ENCODE measurements around the gene GLIS1. TPM values are rescaled to one million over a fixed set of nuclear protein-coding genes. Genes with fewer than 3 reads are reported as not detected.

GLIS1 gene
- total RNA-seq, 2 experiments from 2014 or later: not detected

- H3K4me1 Mint-ChIP-seq: peaks cover 5% of the 10 kb centered on the region
- CTCF ChIA-PET: no interaction called here
- H3K4me3 Mint-ChIP-seq: no peak overlapping the region
- POLR2A ChIA-PET: no interaction called here
- H3K9me3 Mint-ChIP-seq: no peaks in the 10 kb centered on the region
- DNase-seq: no peak
- no peaks in the 10 kb centered on the region for H3K36me3 Mint-ChIP-seq (ENCODE audit: low read depth)
- H3K27me3 Mint-ChIP-seq: no peaks in the 10 kb centered on the region
- no peak overlapping the region for H3K27ac Mint-ChIP-seq
Measured at GRCh38 chr1:53500204-53501064, 238.5 kb downstream of the GLIS1 start.

GRCh38 chr1:53499257-53500203 is 239.4 kb downstream of the GLIS1 start:
- POLR2A ChIA-PET: no interaction called here
- Mint-ChIP-seq H3K4me3 (no peak overlapping the region), H3K27me3 (no peaks in the 10 kb centered on the region), H3K9me3 (no peaks in the 10 kb centered on the region), H3K27ac (no peak overlapping the region), H3K36me3 (ENCODE audit: low read depth) (no peaks in the 10 kb centered on the region), H3K4me1 (peaks cover 5% of the 10 kb centered on the region)
- CTCF ChIA-PET: interaction anchor here (0.6 kb wide), 1 partner anchor 351 kb away, joined by 4 read pairs; no protein-coding TSS in a partner anchor
- no peak for DNase-seq

DNA sequence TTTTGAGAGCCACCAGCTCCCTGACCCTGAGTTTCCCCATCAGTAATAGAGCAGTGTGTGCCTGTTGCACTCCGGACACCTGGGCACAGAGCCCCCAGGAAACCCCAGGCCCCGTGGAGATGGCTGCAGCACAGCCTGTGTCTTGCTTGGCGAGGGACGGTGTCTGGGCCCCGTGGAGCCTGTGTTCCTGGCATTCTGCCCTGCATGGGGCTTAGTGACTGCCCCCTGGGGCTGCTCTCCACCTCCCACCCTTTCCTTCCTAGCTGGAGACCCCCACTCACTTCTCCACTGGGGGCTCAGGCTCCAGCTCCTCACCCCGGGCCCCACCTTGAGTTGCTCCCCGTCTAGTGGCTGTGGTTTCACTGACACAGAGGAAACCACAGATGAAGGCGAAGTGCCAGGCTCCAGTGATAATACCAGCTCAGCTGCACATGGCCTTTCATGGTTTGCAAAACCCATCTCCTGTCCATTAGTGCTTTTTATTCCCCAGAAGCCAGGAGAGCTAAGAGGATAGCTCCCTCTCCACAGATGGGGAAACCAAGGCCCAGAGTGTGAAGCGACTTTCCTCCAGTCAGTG is 240.3 kb downstream of the GLIS1 start:
- H3K4me3 Mint-ChIP-seq: no peak overlapping the region
- H3K27ac Mint-ChIP-seq: no peak overlapping the region
- no peak for DNase-seq
- H3K27me3 Mint-ChIP-seq: peaks cover 5% of the 10 kb centered on the region
- peaks cover 5% of the 10 kb centered on the region for H3K4me1 Mint-ChIP-seq
- POLR2A ChIA-PET: interaction anchor here (0.5 kb wide), 1 partner anchor 361 kb away, joined by 6 read pairs; no protein-coding TSS in a partner anchor
- CTCF ChIA-PET: interaction anchor here (0.6 kb wide), 1 partner anchor 352 kb away, joined by 4 read pairs; no protein-coding TSS in a partner anchor
- no peaks in the 10 kb centered on the region for H3K9me3 Mint-ChIP-seq
- no peaks in the 10 kb centered on the region for H3K36me3 Mint-ChIP-seq (ENCODE audit: low read depth)

- peaks cover 5% of the 10 kb centered on the region for H3K4me1 Mint-ChIP-seq
- ChIA-PET POLR2A (no interaction called here), CTCF (no interaction called here)
- peaks cover 7% of the 10 kb centered on the region for H3K27me3 Mint-ChIP-seq
- no peak overlapping the region for H3K27ac Mint-ChIP-seq
- no peaks in the 10 kb centered on the region for H3K9me3 Mint-ChIP-seq
- no peak for DNase-seq
- no peaks in the 10 kb centered on the region for H3K36me3 Mint-ChIP-seq (ENCODE audit: low read depth)
- H3K4me3 Mint-ChIP-seq: no peak overlapping the region
Measured at GRCh38 chr1:53495633-53496345, 243.2 kb downstream of the GLIS1 start.

DNA sequence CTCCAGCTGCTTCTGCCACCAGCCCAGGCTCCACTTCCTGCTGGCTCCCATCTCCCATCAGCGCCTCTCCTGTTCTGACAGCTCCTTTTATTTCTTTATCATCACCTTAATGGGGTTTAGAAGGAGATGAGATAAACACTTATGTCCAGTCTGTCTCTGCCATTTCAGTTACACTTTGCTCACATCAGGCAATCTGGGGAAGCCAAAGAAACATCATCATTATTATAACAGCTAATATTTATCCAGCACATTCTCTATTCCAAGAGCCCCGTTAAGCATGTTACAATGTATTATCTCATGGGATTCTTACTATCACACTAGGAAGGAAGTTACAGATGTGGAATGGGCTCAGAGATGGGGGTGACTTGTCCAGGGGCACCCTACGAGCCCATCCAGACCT is 248.6 kb downstream of the GLIS1 start:
- POLR2A ChIA-PET: no interaction called here
- Mint-ChIP-seq H3K4me1 (no peaks in the 10 kb centered on the region), H3K27me3 (peaks cover 20% of the 10 kb centered on the region), H3K9me3 (no peaks in the 10 kb centered on the region), H3K4me3 (no peak overlapping the region), H3K36me3 (ENCODE audit: low read depth) (no peaks in the 10 kb centered on the region), H3K27ac (no peak overlapping the region)
- no peak for DNase-seq
- CTCF ChIA-PET: no interaction called here

GRCh38 chr1:53486395-53487026 is 252.5 kb downstream of the GLIS1 start:
- no peaks in the 10 kb centered on the region for H3K9me3 Mint-ChIP-seq
- no peak overlapping the region for H3K27ac Mint-ChIP-seq
- ChIA-PET POLR2A (no interaction called here), CTCF (interaction anchor here (0.9 to 1.2 kb wide), 2 partner anchors 11 to 20 kb away, joined by 3 to 4 read pairs; no protein-coding TSS in a partner anchor)
- H3K4me1 Mint-ChIP-seq: no peaks in the 10 kb centered on the region
- H3K36me3 Mint-ChIP-seq (ENCODE audit: low read depth): no peaks in the 10 kb centered on the region
- DNase-seq: no peak
- peaks cover 13% of the 10 kb centered on the region for H3K27me3 Mint-ChIP-seq
- no peak overlapping the region for H3K4me3 Mint-ChIP-seq

DNA sequence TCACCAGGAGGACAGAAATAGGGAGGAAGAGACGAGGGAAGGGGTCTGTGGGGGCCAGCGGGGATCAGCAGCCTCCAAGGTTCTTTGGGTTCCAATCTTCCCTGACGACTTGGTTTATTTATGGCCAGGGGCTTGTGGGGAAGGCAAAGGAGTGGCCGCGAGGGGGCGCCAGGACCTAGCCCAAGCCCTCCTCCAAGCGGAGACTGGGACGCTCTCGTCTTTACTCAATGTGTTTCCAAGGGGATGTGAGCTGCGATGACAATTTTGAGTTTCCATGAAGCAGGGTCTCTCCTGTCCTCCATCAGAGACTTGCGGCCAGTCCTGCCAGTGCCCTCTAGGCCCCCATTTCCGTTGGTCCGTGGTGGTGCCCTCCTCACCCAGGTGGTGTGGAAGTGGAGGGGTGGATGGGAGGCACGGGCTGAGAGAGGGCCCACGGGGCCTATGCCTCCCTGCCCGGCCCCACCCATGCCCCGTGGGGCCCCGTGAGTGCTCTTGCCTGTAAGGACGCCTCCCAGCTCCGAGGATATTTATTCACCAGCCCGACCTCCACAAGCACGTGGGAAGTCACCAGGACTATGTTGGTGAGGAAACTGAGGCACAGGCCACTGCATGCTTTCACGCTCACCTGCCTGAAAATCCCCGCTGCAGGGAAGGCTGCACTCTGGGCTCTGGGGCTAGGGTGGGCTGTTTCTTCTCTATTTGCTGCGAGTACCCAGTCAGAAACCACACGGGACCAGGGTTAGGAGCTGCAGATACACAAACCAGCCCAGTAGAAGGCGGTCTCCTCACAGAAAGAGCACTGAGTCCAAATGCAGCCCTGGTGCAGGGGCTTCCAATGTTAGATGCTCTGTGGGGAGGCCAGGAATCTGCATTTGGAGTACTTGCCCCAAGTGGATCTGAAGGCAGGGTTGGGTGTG is 253.2 kb downstream of the GLIS1 start:
- peak; percentile 68 for DNase-seq
- no peak overlapping the region for H3K4me3 Mint-ChIP-seq
- CTCF ChIA-PET: interaction anchor here (0.8 to 1.2 kb wide), 5 partner anchors 19 to 104 kb away, joined by 3 read pairs; no protein-coding TSS in a partner anchor
- no peak overlapping the region for H3K27ac Mint-ChIP-seq
- H3K9me3 Mint-ChIP-seq: no peaks in the 10 kb centered on the region
- no peaks in the 10 kb centered on the region for H3K4me1 Mint-ChIP-seq
- peaks cover 13% of the 10 kb centered on the region for H3K27me3 Mint-ChIP-seq
- H3K36me3 Mint-ChIP-seq (ENCODE audit: low read depth): no peaks in the 10 kb centered on the region
- POLR2A ChIA-PET: no interaction called here

- no peaks in the 10 kb centered on the region for H3K36me3 Mint-ChIP-seq (ENCODE audit: low read depth)
- no peak for DNase-seq
- CTCF ChIA-PET: interaction anchor here (0.6 to 1.2 kb wide), 7 partner anchors 8 to 269 kb away, joined by 3 to 5 read pairs (median 3); no protein-coding TSS in a partner anchor
- no peak overlapping the region for H3K27ac Mint-ChIP-seq
- POLR2A ChIA-PET: no interaction called here
- peaks cover 13% of the 10 kb centered on the region for H3K27me3 Mint-ChIP-seq
- H3K4me3 Mint-ChIP-seq: no peak overlapping the region
- H3K9me3 Mint-ChIP-seq: no peaks in the 10 kb centered on the region
- H3K4me1 Mint-ChIP-seq: no peaks in the 10 kb centered on the region
Measured at GRCh38 chr1:53484705-53485477, 254.1 kb downstream of the GLIS1 start.

- Mint-ChIP-seq H3K36me3 (ENCODE audit: low read depth) (no peaks in the 10 kb centered on the region), H3K4me1 (no peaks in the 10 kb centered on the region), H3K27ac (no peak overlapping the region), H3K4me3 (no peak overlapping the region), H3K9me3 (no peaks in the 10 kb centered on the region), H3K27me3 (peaks cover 12% of the 10 kb centered on the region)
- ChIA-PET CTCF (no interaction called here), POLR2A (no interaction called here)
- DNase-seq: no peak
Measured at GRCh38 chr1:53483656-53484055, 255.3 kb downstream of the GLIS1 start.

GRCh38 chr1:53483170-53483569 is 255.8 kb downstream of the GLIS1 start:
- Mint-ChIP-seq H3K4me1 (no peaks in the 10 kb centered on the region), H3K9me3 (no peaks in the 10 kb centered on the region), H3K36me3 (ENCODE audit: low read depth) (no peaks in the 10 kb centered on the region), H3K27ac (no peak overlapping the region), H3K27me3 (peaks cover 11% of the 10 kb centered on the region), H3K4me3 (no peak overlapping the region)
- ChIA-PET POLR2A (no interaction called here), CTCF (interaction anchor here (1.0 kb wide), 1 partner anchor 585 kb away, joined by 3 read pairs; no protein-coding TSS in a partner anchor)
- no peak for DNase-seq
